WTC11 (cell line): ENCODE measurements around the gene CD101. TPM values are rescaled to one million over a fixed set of nuclear protein-coding genes. Genes with fewer than 3 reads are reported as not detected.

Experiments
- ATAC-seq: fragments of 200-7000 bp; cut with Tn5 transposase; 2 replicates; pipeline ENCODE4 v1.10.0; 2021; ENCODE audit warnings: mild to moderate bottlenecking, moderate library complexity
- CTCF ChIA-PET: fragments of 300-600 bp; sonication (Branson Sonifier 250); formaldehyde crosslinking; loops from one replicate; lab custom pipeline; 2021; ENCODE audit warnings: antibody characterized with exemption; lab: Charles Lee
- POLR2A ChIA-PET: fragments of 350-600 bp; sonication (Branson Sonifier 250); formaldehyde crosslinking; loops from one replicate; lab custom pipeline; 2021; ENCODE audit warnings: antibody characterized with exemption; lab: Charles Lee
- DNase-seq: peaks from one replicate; pipeline ENCODE4 v3.0.0; 2021; ENCODE audit warnings: low spot score
- H3K27ac Mint-ChIP-seq: 2 replicates; pipeline ENCODE4 v1.8.0; 2021; ENCODE audit warnings: mixed read lengths
- H3K27me3 Mint-ChIP-seq: 2 replicates; pipeline ENCODE4 v1.8.0; 2021; ENCODE audit warnings: low read depth, mild to moderate bottlenecking, moderate library complexity, mixed read lengths
- H3K36me3 Mint-ChIP-seq: 2 replicates; pipeline ENCODE4 v1.8.0; 2021; ENCODE audit warnings: mixed read lengths
- H3K4me1 Mint-ChIP-seq: 2 replicates; pipeline ENCODE4 v1.8.0; 2022; ENCODE audit warnings: mixed read lengths
- H3K4me3 Mint-ChIP-seq: 2 replicates; pipeline ENCODE4 v1.8.0; 2021; ENCODE audit warnings: mild to moderate bottlenecking, moderate library complexity, mixed read lengths
- H3K9me3 Mint-ChIP-seq: 2 replicates; pipeline ENCODE4 v1.8.0; 2021; ENCODE audit warnings: mixed read lengths
- CREM ChIP-seq: sonication (generic); formaldehyde crosslinking; IDR thresholded peaks from 2 replicates; pipeline ENCODE4 v1.8.1; 2022; ENCODE audit warnings: mild to moderate bottlenecking, missing genetic modification reagents, moderate library complexity
- EMX1 ChIP-seq: fragments of 250-450 bp; sonication (Bioruptor Pico); IDR thresholded peaks from 2 replicates; pipeline ENCODE4 v1.8.0; 2021; ENCODE audit warnings: mild to moderate bottlenecking
- ETV6 ChIP-seq: sonication (generic); formaldehyde crosslinking; IDR thresholded peaks from 2 replicates; pipeline ENCODE4 v1.8.1; 2022; ENCODE audit warnings: mild to moderate bottlenecking, missing genetic modification reagents
- FOXK1 ChIP-seq: sonication (generic); formaldehyde crosslinking; IDR thresholded peaks from 2 replicates; pipeline ENCODE4 v1.8.0; 2022; ENCODE audit warnings: mild to moderate bottlenecking, moderate library complexity, missing genetic modification reagents
- FOXP1 ChIP-seq: sonication (generic); formaldehyde crosslinking; IDR thresholded peaks from 2 replicates; pipeline ENCODE4 v1.8.0; 2022; ENCODE audit warnings: missing genetic modification reagents, mild to moderate bottlenecking, moderate library complexity, borderline replicate concordance
- GTF2I ChIP-seq: fragments of 250-450 bp; sonication (Bioruptor Pico); conservative IDR thresholded peaks from 2 replicates; pipeline ENCODE4 v1.4.0; 2021; ENCODE audit warnings: mild to moderate bottlenecking
- MYBL2 ChIP-seq: sonication (generic); formaldehyde crosslinking; IDR thresholded peaks from 2 replicates; pipeline ENCODE4 v1.8.1; 2023; ENCODE audit warnings: mild to moderate bottlenecking, moderate library complexity, missing genetic modification reagents
- NFE2L1 ChIP-seq: sonication (generic); formaldehyde crosslinking; IDR thresholded peaks from 2 replicates; pipeline ENCODE4 v1.8.1; 2023; ENCODE audit warnings: missing genetic modification reagents
- NFYB ChIP-seq: sonication (generic); formaldehyde crosslinking; conservative IDR thresholded peaks from 2 replicates; pipeline ENCODE4 v1.8.0; 2022; ENCODE audit warnings: low read depth, missing genetic modification reagents
- NR3C1 ChIP-seq: sonication (generic); formaldehyde crosslinking; conservative IDR thresholded peaks from 2 replicates; pipeline ENCODE4 v1.8.1; 2023; ENCODE audit warnings: low read depth, mild to moderate bottlenecking, missing genetic modification reagents
- SMAD4 ChIP-seq: sonication (generic); formaldehyde crosslinking; IDR thresholded peaks from 2 replicates; pipeline ENCODE4 v1.8.0; 2022; ENCODE audit warnings: mild to moderate bottlenecking, missing genetic modification reagents
- SP1 ChIP-seq: sonication (generic); formaldehyde crosslinking; conservative IDR thresholded peaks from 2 replicates; pipeline ENCODE4 v1.8.1; 2022; ENCODE audit warnings: missing genetic modification reagents
- total RNA-seq: library from RNA; stranded (reverse); gene quantifications from 3 replicates; pipeline ENCODE4 v1.2.3, GENCODE V29; 2021
- TF ChIP-seq, protein P1 (sequence below): sonication (generic); formaldehyde crosslinking; IDR thresholded peaks from 2 replicates; pipeline ENCODE4 v1.8.0; 2023; ENCODE audit warnings: missing genetic modification reagents, mild to moderate bottlenecking, borderline replicate concordance
- TF ChIP-seq, protein P2 (sequence below): sonication (generic); formaldehyde crosslinking; IDR thresholded peaks from 2 replicates; pipeline ENCODE4 v1.8.0; 2022; ENCODE audit warnings: mild to moderate bottlenecking, missing genetic modification reagents
- TF ChIP-seq, protein P3 (sequence below): fragments of 250-450 bp; sonication (Bioruptor Pico); IDR thresholded peaks from 2 replicates; pipeline ENCODE4 v1.9.0; 2021; ENCODE audit warnings: mild to moderate bottlenecking
- TF ChIP-seq, protein P4 (sequence below): sonication (generic); formaldehyde crosslinking; IDR thresholded peaks from 2 replicates; pipeline ENCODE4 v1.8.1; 2022; ENCODE audit warnings: low read depth, mild to moderate bottlenecking, moderate library complexity, missing genetic modification reagents, borderline replicate concordance
- TF ChIP-seq, protein P5 (sequence below): sonication (generic); formaldehyde crosslinking; IDR thresholded peaks from 2 replicates; pipeline ENCODE4 v1.8.0; 2022; ENCODE audit warnings: mild to moderate bottlenecking, missing genetic modification reagents
- TF ChIP-seq, protein P6 (sequence below): sonication (generic); formaldehyde crosslinking; IDR thresholded peaks from 2 replicates; pipeline ENCODE4 v1.8.0; 2023; ENCODE audit warnings: missing genetic modification reagents
- TF ChIP-seq, protein P7 (sequence below): sonication (generic); formaldehyde crosslinking; IDR thresholded peaks from 2 replicates; pipeline ENCODE4 v1.8.0; 2022; ENCODE audit warnings: mild to moderate bottlenecking, missing genetic modification reagents
- TF ChIP-seq, protein P8 (sequence below): sonication (generic); formaldehyde crosslinking; IDR thresholded peaks from 2 replicates; pipeline ENCODE4 v1.8.1; 2022; ENCODE audit warnings: mild to moderate bottlenecking, moderate library complexity, missing genetic modification reagents

Gene CD101
- total RNA-seq, 1 experiment from 2014 or later, result 1.4 TPM

DNA sequence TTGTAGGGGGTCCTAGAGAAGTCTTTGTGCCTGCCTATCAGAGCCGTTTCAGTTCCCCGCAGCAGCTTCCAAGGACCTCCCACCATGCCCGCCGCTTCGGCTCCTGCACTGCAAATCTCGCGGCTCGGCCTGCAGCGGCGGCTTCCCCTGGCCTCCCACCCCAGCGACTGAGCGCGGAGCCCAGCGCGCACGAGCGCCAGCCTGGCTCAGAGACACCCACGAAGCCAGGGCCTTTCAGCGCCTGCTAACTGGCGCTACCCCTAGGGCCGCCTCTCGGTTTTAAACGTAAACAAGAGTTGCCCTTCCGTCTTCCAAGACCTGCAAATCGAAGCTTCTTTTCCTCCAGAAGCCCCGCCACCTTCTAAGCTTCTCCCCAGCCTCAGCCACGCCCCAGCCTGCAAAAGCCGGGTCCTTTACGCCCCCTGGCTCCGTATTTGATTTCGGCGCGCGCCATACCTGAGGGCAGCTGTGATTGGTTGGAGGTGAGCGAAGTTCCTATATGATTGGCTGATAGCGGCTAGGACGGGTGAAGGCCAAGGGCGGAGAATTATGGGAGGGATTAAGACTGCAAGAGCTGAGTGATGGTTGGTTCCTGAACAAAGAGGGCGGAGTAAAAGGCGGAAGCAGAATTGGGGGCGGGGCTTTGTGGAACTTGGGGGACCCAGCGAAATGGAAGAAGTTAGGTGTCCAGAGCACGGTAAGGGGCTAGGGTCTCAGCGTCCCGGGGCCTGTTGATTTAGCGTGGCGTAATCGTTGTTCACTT, 58.3 kb downstream of the CD101 start, which contains the start of gene TTF2:
TSS of gene TTF2 (plus strand) at position 649 of the 763 bp plus-strand sequence. CDS start at position 670, 21 bp downstream.
- Mint-ChIP-seq H3K27me3 (no peaks in the 10 kb centered on the region), H3K4me1 (peaks cover 18% of the 10 kb centered on the region), H3K9me3 (no peaks in the 10 kb centered on the region), H3K4me3 (no peak within 1 kb of the TSS), H3K27ac (peak within 1 kb of the TSS; percentile 72), H3K36me3 (peaks cover 25% of the 10 kb centered on the region)
- ATAC-seq (peak; percentile 98), DNase-seq (peak; percentile 97)
- peak; percentile 64; the same call in 1 of the 2 replicates for TF ChIP-seq MYBL2 (CRISPR knock-in tag)
- peak; percentile 80; the same call in 1 of the 2 replicates for TF ChIP-seq FOXP1
- TF ChIP-seq, protein P1, sequence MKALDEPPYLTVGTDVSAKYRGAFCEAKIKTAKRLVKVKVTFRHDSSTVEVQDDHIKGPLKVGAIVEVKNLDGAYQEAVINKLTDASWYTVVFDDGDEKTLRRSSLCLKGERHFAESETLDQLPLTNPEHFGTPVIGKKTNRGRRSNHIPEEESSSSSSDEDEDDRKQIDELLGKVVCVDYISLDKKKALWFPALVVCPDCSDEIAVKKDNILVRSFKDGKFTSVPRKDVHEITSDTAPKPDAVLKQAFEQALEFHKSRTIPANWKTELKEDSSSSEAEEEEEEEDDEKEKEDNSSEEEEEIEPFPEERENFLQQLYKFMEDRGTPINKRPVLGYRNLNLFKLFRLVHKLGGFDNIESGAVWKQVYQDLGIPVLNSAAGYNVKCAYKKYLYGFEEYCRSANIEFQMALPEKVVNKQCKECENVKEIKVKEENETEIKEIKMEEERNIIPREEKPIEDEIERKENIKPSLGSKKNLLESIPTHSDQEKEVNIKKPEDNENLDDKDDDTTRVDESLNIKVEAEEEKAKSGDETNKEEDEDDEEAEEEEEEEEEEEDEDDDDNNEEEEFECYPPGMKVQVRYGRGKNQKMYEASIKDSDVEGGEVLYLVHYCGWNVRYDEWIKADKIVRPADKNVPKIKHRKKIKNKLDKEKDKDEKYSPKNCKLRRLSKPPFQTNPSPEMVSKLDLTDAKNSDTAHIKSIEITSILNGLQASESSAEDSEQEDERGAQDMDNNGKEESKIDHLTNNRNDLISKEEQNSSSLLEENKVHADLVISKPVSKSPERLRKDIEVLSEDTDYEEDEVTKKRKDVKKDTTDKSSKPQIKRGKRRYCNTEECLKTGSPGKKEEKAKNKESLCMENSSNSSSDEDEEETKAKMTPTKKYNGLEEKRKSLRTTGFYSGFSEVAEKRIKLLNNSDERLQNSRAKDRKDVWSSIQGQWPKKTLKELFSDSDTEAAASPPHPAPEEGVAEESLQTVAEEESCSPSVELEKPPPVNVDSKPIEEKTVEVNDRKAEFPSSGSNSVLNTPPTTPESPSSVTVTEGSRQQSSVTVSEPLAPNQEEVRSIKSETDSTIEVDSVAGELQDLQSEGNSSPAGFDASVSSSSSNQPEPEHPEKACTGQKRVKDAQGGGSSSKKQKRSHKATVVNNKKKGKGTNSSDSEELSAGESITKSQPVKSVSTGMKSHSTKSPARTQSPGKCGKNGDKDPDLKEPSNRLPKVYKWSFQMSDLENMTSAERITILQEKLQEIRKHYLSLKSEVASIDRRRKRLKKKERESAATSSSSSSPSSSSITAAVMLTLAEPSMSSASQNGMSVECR (CRISPR knock-in tag), result peak; percentile 75; the same call in 1 of the 2 replicates
- TF ChIP-seq CREM (CRISPR knock-in tag), result 0 out of 2 replicates have a peak, but pooled peaks have one; percentile 49
- TF ChIP-seq SMAD4, result no peak
- peak; percentile 71; the same call in 1 of the 2 replicates for TF ChIP-seq ETV6
- no peak for TF ChIP-seq GTF2I (CRISPR knock-in tag)
- peak; percentile 84 for TF ChIP-seq FOXK1 (CRISPR knock-in tag)
- TF ChIP-seq, protein P2, sequence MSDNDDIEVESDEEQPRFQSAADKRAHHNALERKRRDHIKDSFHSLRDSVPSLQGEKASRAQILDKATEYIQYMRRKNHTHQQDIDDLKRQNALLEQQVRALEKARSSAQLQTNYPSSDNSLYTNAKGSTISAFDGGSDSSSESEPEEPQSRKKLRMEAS (CRISPR knock-in tag), result peak; percentile 8; the same call in 1 of the 2 replicates
- TF ChIP-seq EMX1 (CRISPR knock-in tag), result no peak
- TF ChIP-seq, protein P3, sequence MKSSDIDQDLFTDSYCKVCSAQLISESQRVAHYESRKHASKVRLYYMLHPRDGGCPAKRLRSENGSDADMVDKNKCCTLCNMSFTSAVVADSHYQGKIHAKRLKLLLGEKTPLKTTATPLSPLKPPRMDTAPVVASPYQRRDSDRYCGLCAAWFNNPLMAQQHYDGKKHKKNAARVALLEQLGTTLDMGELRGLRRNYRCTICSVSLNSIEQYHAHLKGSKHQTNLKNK (CRISPR knock-in tag), result no peak
- TF ChIP-seq, protein P4, sequence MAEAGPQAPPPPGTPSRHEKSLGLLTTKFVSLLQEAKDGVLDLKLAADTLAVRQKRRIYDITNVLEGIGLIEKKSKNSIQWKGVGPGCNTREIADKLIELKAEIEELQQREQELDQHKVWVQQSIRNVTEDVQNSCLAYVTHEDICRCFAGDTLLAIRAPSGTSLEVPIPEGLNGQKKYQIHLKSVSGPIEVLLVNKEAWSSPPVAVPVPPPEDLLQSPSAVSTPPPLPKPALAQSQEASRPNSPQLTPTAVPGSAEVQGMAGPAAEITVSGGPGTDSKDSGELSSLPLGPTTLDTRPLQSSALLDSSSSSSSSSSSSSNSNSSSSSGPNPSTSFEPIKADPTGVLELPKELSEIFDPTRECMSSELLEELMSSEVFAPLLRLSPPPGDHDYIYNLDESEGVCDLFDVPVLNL (CRISPR knock-in tag), result peak; percentile 50; the same call in 1 of the 2 replicates
- 0 out of 2 replicates have a peak, but pooled peaks have one; percentile 23 for TF ChIP-seq NFE2L1 (CRISPR knock-in tag)
- TF ChIP-seq, protein P5, sequence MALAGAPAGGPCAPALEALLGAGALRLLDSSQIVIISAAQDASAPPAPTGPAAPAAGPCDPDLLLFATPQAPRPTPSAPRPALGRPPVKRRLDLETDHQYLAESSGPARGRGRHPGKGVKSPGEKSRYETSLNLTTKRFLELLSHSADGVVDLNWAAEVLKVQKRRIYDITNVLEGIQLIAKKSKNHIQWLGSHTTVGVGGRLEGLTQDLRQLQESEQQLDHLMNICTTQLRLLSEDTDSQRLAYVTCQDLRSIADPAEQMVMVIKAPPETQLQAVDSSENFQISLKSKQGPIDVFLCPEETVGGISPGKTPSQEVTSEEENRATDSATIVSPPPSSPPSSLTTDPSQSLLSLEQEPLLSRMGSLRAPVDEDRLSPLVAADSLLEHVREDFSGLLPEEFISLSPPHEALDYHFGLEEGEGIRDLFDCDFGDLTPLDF (CRISPR knock-in tag), result no peak
- TF ChIP-seq SP1, result peak; percentile 88
- TF ChIP-seq, protein P6, sequence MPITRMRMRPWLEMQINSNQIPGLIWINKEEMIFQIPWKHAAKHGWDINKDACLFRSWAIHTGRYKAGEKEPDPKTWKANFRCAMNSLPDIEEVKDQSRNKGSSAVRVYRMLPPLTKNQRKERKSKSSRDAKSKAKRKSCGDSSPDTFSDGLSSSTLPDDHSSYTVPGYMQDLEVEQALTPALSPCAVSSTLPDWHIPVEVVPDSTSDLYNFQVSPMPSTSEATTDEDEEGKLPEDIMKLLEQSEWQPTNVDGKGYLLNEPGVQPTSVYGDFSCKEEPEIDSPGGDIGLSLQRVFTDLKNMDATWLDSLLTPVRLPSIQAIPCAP (CRISPR knock-in tag), result 0 out of 2 replicates have a peak, but pooled peaks have one; percentile 34
- no peak for TF ChIP-seq NR3C1 (CRISPR knock-in tag)
- peak; percentile 72 for TF ChIP-seq NFYB
- TF ChIP-seq, protein P7, sequence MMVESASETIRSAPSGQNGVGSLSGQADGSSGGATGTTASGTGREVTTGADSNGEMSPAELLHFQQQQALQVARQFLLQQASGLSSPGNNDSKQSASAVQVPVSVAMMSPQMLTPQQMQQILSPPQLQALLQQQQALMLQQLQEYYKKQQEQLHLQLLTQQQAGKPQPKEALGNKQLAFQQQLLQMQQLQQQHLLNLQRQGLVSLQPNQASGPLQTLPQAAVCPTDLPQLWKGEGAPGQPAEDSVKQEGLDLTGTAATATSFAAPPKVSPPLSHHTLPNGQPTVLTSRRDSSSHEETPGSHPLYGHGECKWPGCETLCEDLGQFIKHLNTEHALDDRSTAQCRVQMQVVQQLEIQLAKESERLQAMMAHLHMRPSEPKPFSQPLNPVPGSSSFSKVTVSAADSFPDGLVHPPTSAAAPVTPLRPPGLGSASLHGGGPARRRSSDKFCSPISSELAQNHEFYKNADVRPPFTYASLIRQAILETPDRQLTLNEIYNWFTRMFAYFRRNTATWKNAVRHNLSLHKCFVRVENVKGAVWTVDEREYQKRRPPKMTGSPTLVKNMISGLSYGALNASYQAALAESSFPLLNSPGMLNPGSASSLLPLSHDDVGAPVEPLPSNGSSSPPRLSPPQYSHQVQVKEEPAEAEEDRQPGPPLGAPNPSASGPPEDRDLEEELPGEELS (CRISPR knock-in tag), result peak; percentile 45; the same call in 1 of the 2 replicates
- TF ChIP-seq, protein P8, sequence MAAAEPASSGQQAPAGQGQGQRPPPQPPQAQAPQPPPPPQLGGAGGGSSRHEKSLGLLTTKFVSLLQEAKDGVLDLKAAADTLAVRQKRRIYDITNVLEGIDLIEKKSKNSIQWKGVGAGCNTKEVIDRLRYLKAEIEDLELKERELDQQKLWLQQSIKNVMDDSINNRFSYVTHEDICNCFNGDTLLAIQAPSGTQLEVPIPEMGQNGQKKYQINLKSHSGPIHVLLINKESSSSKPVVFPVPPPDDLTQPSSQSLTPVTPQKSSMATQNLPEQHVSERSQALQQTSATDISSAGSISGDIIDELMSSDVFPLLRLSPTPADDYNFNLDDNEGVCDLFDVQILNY (CRISPR knock-in tag), result 0 out of 2 replicates have a peak, but pooled peaks have one; percentile 32
- CTCF ChIA-PET, result interaction anchor here (0.5 to 1.9 kb wide), 21 partner anchors 10 to 491 kb away, joined by 3 to 18 read pairs (median 5); partner anchors contain the start of genes IGSF3 and TRIM45
- POLR2A ChIA-PET, result interaction anchor here (0.6 to 2.1 kb wide), 20 partner anchors 15 to 491 kb away, joined by 3 to 8 read pairs (median 4); partner anchors contain the start of genes CD58, IGSF3 and PTGFRN
